Measurements from ENCODE around the gene SETBP1.

The SETBP1 gene

GRCh38 chr18:44807766-44808165 is 127.1 kb downstream of the SETBP1 start:
- no peak for TF ChIP-seq ZBTB8A (tag by site-specific recombination; IDR thresholded peaks at IDR 0.05)
- no peak for TF ChIP-seq INSM2 (tag by site-specific recombination; IDR thresholded peaks at IDR 0.05)
- no peak for TF ChIP-seq HIC1 (tag by site-specific recombination; IDR thresholded peaks at IDR 0.05)
- no peak for TF ChIP-seq ZNF121 (tag by site-specific recombination; IDR thresholded peaks at IDR 0.05)
- no peak for TF ChIP-seq REST (tag by site-specific recombination; IDR thresholded peaks at IDR 0.05)
- no peak for TF ChIP-seq BCL11B (tag by site-specific recombination; IDR thresholded peaks at IDR 0.05; ENCODE audit: low read depth)
- no peak for TF ChIP-seq ZNF341 (tag by site-specific recombination; IDR thresholded peaks at IDR 0.05; ENCODE audit: low read depth)
- no peak for TF ChIP-seq ZFP37 (tag by site-specific recombination; IDR thresholded peaks at IDR 0.05)
- no peak for TF ChIP-seq ZNF776 (tag by site-specific recombination; IDR thresholded peaks at IDR 0.05; ENCODE audit: borderline replicate concordance)
- no peak for TF ChIP-seq ATF2 (tag by site-specific recombination; IDR thresholded peaks at IDR 0.05; ENCODE audit: low read depth)
- TF ChIP-seq ZNF585B (tag by site-specific recombination; IDR thresholded peaks at IDR 0.05) = no peak
- no peak for TF ChIP-seq BCL11A (tag by site-specific recombination; IDR thresholded peaks at IDR 0.05; ENCODE audit: low read depth)
- no peak for TF ChIP-seq ZNF514 (tag by site-specific recombination; IDR thresholded peaks at IDR 0.05)
- TF ChIP-seq ZBTB21 (tag by site-specific recombination; IDR thresholded peaks at IDR 0.05) = no peak
- Histone ChIP-seq H3K4me3 (ENCODE audit: low read depth, low read length) (no peak overlapping the region), H3K27ac (ENCODE audit: extremely low read depth, low read depth, low read length) (no peak overlapping the region), H3K4me1 (ENCODE audit: control insufficient read depth, insufficient read depth, low read length) (peaks cover 12% of the 10 kb centered on the region), H3K9me3 (ENCODE audit: control insufficient read depth, insufficient read depth, low read depth, low read length) (no peaks in the 10 kb centered on the region), H3K36me3 (ENCODE audit: control insufficient read depth in 2 of 2, insufficient read depth in 1 of 2, low read length in 2 of 2) (no peaks in the 10 kb centered on the region)
- POLR2A ChIA-PET = no interaction called here
- CTCF ChIA-PET = no interaction called here

- Histone ChIP-seq H3K4me1 (ENCODE audit: control insufficient read depth, insufficient read depth, low read length) (no peaks in the 10 kb centered on the region), H3K4me3 (ENCODE audit: low read depth, low read length) (no peak overlapping the region), H3K27ac (ENCODE audit: extremely low read depth, low read depth, low read length) (no peak overlapping the region), H3K9me3 (ENCODE audit: control insufficient read depth, insufficient read depth, low read depth, low read length) (no peaks in the 10 kb centered on the region), H3K36me3 (ENCODE audit: control insufficient read depth in 2 of 2, insufficient read depth in 1 of 2, low read length in 2 of 2) (no peaks in the 10 kb centered on the region)
- TF ChIP-seq ZNF211 (tag by site-specific recombination; IDR thresholded peaks at IDR 0.05; ENCODE audit: low read depth) (no peak), ZNF707 (tag by site-specific recombination; IDR thresholded peaks at IDR 0.05) (no peak), RBAK (tag by site-specific recombination; IDR thresholded peaks at IDR 0.05) (no peak), ZNF571 (tag by site-specific recombination; IDR thresholded peaks at IDR 0.05) (no peak), ZNF843 (tag by site-specific recombination; IDR thresholded peaks at IDR 0.05) (no peak)
- ChIA-PET CTCF (no interaction called here), POLR2A (no interaction called here)
Observed at GRCh38 chr18:44811572-44812125, 131.0 kb downstream of the SETBP1 start.
